DOHH2 (cell line): ENCODE results near the gene TANC1.

ENCODE experiments used
- EZH2phosphoT487 ChIP-seq: fragments of 200-600 bp; sonication (generic); IDR thresholded peaks from 2 replicates; pipeline ENCODE4 v1.6.1; 2017; ENCODE audit warnings: borderline replicate concordance, mild to moderate bottlenecking, antibody characterized with exemption, low read length, moderate library complexity, mixed read lengths
- TF ChIP-seq, protein P1 (sequence below): fragments of 200-600 bp; sonication (generic); IDR thresholded peaks from one replicate; pipeline ENCODE4 v1.5.1; 2014; ENCODE audit warnings: antibody characterized with exemption, mild to moderate bottlenecking, low read depth, low read length; ENCODE audit not compliant: poor library complexity, severe bottlenecking

DNA sequence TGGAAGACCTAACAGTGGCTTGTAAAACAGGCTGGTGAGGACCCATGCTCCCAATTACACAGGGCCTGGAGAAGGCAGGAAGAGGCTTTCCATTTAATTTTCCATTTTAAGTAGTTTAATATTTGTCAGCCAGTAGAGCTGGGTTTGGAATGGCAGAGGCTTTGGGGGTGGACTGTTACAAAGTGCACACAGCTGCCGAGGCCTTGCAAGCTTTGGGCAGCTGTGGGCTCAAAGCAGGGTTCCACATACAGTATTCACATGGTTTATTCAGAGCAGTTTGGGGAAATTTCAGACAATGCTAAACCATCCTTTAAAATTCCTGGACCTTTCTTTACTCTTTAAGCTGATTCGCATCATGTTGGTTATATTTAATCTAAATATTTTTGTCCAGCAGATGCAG is 185.5 kb downstream of the TANC1 start:
- TF ChIP-seq, protein P1, sequence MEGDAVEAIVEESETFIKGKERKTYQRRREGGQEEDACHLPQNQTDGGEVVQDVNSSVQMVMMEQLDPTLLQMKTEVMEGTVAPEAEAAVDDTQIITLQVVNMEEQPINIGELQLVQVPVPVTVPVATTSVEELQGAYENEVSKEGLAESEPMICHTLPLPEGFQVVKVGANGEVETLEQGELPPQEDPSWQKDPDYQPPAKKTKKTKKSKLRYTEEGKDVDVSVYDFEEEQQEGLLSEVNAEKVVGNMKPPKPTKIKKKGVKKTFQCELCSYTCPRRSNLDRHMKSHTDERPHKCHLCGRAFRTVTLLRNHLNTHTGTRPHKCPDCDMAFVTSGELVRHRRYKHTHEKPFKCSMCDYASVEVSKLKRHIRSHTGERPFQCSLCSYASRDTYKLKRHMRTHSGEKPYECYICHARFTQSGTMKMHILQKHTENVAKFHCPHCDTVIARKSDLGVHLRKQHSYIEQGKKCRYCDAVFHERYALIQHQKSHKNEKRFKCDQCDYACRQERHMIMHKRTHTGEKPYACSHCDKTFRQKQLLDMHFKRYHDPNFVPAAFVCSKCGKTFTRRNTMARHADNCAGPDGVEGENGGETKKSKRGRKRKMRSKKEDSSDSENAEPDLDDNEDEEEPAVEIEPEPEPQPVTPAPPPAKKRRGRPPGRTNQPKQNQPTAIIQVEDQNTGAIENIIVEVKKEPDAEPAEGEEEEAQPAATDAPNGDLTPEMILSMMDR = no peak
- no peak for TF ChIP-seq EZH2phosphoT487
